ENCODE results near the gene PLA2G10. TPM values are rescaled to one million over a fixed set of nuclear protein-coding genes. Genes with fewer than 3 reads are reported as not detected.

Gene PLA2G10
- total and polyA plus RNA-seq, 2 donors (not counting 1 experiment from before 2014, with no cell fraction given), result not detected

DNA sequence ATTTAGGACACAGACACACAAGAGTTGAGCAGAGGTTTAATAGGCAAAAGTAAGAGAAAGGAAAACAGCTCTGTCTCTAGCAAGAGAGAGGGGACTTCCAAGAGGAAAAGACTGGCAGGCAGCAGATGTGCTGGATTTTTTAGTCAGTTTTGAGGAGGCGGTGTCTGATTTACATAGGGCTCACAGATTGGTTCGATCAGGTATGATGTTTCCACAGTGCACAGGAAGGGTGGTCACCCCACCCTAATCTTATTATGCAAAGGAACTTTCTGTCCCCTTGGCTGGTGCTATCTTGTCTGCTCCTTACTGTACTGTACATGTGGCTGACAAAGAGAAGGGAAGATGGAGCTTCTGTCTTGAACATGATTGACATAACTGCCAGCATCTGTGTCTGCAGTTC is 36.0 kb downstream of the PLA2G10 start:
- Histone ChIP-seq H3K4me2 (ENCODE audit: extremely low read depth, insufficient read depth, low read length) (no peak overlapping the region), H3K9ac (ENCODE audit: insufficient read depth, low read length) (no peak overlapping the region), H3K9me3 (ENCODE audit: control insufficient read depth, insufficient read depth, low read depth, low read length) (no peaks in the 10 kb centered on the region), H3K4me1 (ENCODE audit: control insufficient read depth, extremely low read depth, insufficient read depth, low read length) (no peaks in the 10 kb centered on the region), H3K36me3 (ENCODE audit: control insufficient read depth, insufficient read depth, low read length) (peaks cover 12% of the 10 kb centered on the region), H3K27ac (ENCODE audit: insufficient read depth, low read length) (no peak overlapping the region), H4K20me1 (ENCODE audit: control insufficient read depth, extremely low read depth, insufficient read depth, low read length) (no peaks in the 10 kb centered on the region), H3K79me2 (ENCODE audit: control insufficient read depth, insufficient read depth, low read length) (no peaks in the 10 kb centered on the region), H2AFZ (ENCODE audit: low read length) (no peak overlapping the region), H3K27me3 (ENCODE audit: control insufficient read depth, insufficient read depth, low read length) (no peaks in the 10 kb centered on the region), H3K4me3 (replicated peaks in 1 of 4; ENCODE audit: control extremely low read depth in 1 of 4, insufficient read depth in 1 of 4, low read depth in 3 of 4, low read length in 4 of 4) (no peak overlapping the region)
- DNase-seq (ENCODE audit: low read depth in 2 of 2), result no peak
- no peak for TF ChIP-seq EZH2 (IDR thresholded peaks at IDR 0.05; ENCODE audit: low read length, missing control alignments)
- TF ChIP-seq, protein P1, sequence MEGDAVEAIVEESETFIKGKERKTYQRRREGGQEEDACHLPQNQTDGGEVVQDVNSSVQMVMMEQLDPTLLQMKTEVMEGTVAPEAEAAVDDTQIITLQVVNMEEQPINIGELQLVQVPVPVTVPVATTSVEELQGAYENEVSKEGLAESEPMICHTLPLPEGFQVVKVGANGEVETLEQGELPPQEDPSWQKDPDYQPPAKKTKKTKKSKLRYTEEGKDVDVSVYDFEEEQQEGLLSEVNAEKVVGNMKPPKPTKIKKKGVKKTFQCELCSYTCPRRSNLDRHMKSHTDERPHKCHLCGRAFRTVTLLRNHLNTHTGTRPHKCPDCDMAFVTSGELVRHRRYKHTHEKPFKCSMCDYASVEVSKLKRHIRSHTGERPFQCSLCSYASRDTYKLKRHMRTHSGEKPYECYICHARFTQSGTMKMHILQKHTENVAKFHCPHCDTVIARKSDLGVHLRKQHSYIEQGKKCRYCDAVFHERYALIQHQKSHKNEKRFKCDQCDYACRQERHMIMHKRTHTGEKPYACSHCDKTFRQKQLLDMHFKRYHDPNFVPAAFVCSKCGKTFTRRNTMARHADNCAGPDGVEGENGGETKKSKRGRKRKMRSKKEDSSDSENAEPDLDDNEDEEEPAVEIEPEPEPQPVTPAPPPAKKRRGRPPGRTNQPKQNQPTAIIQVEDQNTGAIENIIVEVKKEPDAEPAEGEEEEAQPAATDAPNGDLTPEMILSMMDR (conservative IDR thresholded peaks at IDR 0.05 in 1 of 2, IDR thresholded peaks at IDR 0.05 in 1 of 2; ENCODE audit: low read depth in 1 of 2, low read length in 2 of 2), result no peak

DNA sequence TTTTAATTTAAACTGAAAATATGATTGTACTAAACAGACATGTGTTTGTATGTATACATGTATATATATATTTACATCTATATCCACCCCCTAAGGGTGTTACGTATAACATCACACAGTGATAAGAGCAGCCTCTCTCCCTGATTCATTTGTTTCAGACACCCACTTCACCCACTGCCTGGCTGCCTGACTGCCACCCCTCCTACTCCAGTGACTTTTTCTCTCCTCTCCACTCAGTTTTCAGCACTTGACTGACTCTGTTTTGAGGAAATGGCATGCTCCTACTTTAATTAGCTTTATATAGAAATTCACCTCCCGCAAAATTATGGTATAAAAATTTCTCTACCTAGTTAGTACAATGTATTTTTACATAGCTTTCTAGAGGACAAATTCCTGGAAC is 41.4 kb downstream of the PLA2G10 start:
- no peaks in the 10 kb centered on the region for H3K27me3 ChIP-seq (ENCODE audit: control insufficient read depth, insufficient read depth, low read length)
- H3K79me2 ChIP-seq (ENCODE audit: control insufficient read depth, insufficient read depth, low read length), result no peaks in the 10 kb centered on the region
- DNase-seq (ENCODE audit: low read depth in 2 of 2), result no peak
- no peak overlapping the region for H2AFZ ChIP-seq (ENCODE audit: low read length)
- H3K4me2 ChIP-seq (ENCODE audit: extremely low read depth, insufficient read depth, low read length), result no peak overlapping the region
- peaks cover 16% of the 10 kb centered on the region for H3K36me3 ChIP-seq (ENCODE audit: control insufficient read depth, insufficient read depth, low read length)
- no peak overlapping the region for H3K9ac ChIP-seq (ENCODE audit: insufficient read depth, low read length)
- TF ChIP-seq, protein P1 (conservative IDR thresholded peaks at IDR 0.05 in 1 of 2, IDR thresholded peaks at IDR 0.05 in 1 of 2; ENCODE audit: low read depth in 1 of 2, low read length in 2 of 2), result no peak
- TF ChIP-seq EZH2 (IDR thresholded peaks at IDR 0.05; ENCODE audit: low read length, missing control alignments), result no peak
- no peak overlapping the region for H3K4me3 ChIP-seq (replicated peaks in 1 of 4; ENCODE audit: control extremely low read depth in 1 of 4, insufficient read depth in 1 of 4, low read depth in 3 of 4, low read length in 4 of 4)
- H3K4me1 ChIP-seq (ENCODE audit: control insufficient read depth, extremely low read depth, insufficient read depth, low read length), result no peaks in the 10 kb centered on the region
- H4K20me1 ChIP-seq (ENCODE audit: control insufficient read depth, extremely low read depth, insufficient read depth, low read length), result no peaks in the 10 kb centered on the region
- H3K9me3 ChIP-seq (ENCODE audit: control insufficient read depth, insufficient read depth, low read depth, low read length), result no peaks in the 10 kb centered on the region
- no peak overlapping the region for H3K27ac ChIP-seq (ENCODE audit: insufficient read depth, low read length)

DNA sequence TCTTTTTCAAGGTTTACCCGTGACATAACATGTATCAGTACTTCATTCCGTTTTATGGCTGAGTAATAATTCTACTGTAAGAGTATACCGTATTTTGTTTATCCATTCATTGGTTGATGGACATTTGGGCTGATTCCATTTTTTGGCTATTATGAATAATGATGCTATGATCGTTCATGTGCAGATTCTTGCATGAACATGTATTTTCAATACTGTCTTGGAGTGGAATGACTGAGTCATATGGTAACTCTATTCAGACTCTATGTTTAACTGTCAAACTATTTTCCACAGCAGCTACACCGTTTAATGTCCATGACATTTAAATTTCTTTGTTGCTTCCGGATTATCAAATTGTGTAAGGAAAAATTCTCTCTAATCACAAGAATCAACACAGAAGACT is 43.5 kb downstream of the PLA2G10 start:
- Histone ChIP-seq H3K27me3 (ENCODE audit: control insufficient read depth, insufficient read depth, low read length) (no peaks in the 10 kb centered on the region), H3K27ac (ENCODE audit: insufficient read depth, low read length) (no peak overlapping the region), H3K79me2 (ENCODE audit: control insufficient read depth, insufficient read depth, low read length) (no peaks in the 10 kb centered on the region), H3K36me3 (ENCODE audit: control insufficient read depth, insufficient read depth, low read length) (peaks cover 13% of the 10 kb centered on the region), H3K9me3 (ENCODE audit: control insufficient read depth, insufficient read depth, low read depth, low read length) (no peaks in the 10 kb centered on the region), H4K20me1 (ENCODE audit: control insufficient read depth, extremely low read depth, insufficient read depth, low read length) (no peaks in the 10 kb centered on the region), H3K4me1 (ENCODE audit: control insufficient read depth, extremely low read depth, insufficient read depth, low read length) (no peaks in the 10 kb centered on the region), H3K4me3 (replicated peaks in 1 of 4; ENCODE audit: control extremely low read depth in 1 of 4, insufficient read depth in 1 of 4, low read depth in 3 of 4, low read length in 4 of 4) (no peak overlapping the region), H3K4me2 (ENCODE audit: extremely low read depth, insufficient read depth, low read length) (no peak overlapping the region), H3K9ac (ENCODE audit: insufficient read depth, low read length) (no peak overlapping the region), H2AFZ (ENCODE audit: low read length) (no peak overlapping the region)
- TF ChIP-seq, protein P1 (conservative IDR thresholded peaks at IDR 0.05 in 1 of 2, IDR thresholded peaks at IDR 0.05 in 1 of 2; ENCODE audit: low read depth in 1 of 2, low read length in 2 of 2), result no peak
- TF ChIP-seq EZH2 (IDR thresholded peaks at IDR 0.05; ENCODE audit: low read length, missing control alignments), result no peak
- no peak for DNase-seq (ENCODE audit: low read depth in 2 of 2)

All from fibroblast of lung (primary cell).